Measurements from ENCODE around the gene DOCK2. TPM values are rescaled to one million over a fixed set of nuclear protein-coding genes. Genes with fewer than 3 reads are reported as not detected.

The DOCK2 gene
- total RNA-seq, 1 donor = 6.2 TPM

- TF ChIP-seq CTCF (IDR thresholded peaks at IDR 0.05; ENCODE audit: extremely low read depth, low read depth, low read length) = no peak
- H3K4me3 ChIP-seq (ENCODE audit: insufficient read depth, low read length) = no peak overlapping the region
- no peaks in the 10 kb centered on the region for H3K27me3 ChIP-seq (ENCODE audit: insufficient read depth, low read length)
- H4K20me1 ChIP-seq (ENCODE audit: insufficient read depth, low read length) = no peaks in the 10 kb centered on the region
- peak overlapping the region; percentile 27 for H2AFZ ChIP-seq (ENCODE audit: low read length)
- no peak overlapping the region for H3K27ac ChIP-seq (ENCODE audit: low read depth, low read length)
- no peak overlapping the region for H3K4me2 ChIP-seq (ENCODE audit: insufficient read depth, low read length)
- H3K9me3 ChIP-seq (ENCODE audit: low read depth, low read length) = no peaks in the 10 kb centered on the region
- H3K36me3 ChIP-seq (ENCODE audit: insufficient read depth, low read length) = no peaks in the 10 kb centered on the region
- peaks cover 34% of the 10 kb centered on the region for H3K4me1 ChIP-seq (ENCODE audit: insufficient read depth, low read length)
- no peaks in the 10 kb centered on the region for H3K79me2 ChIP-seq (ENCODE audit: insufficient read depth, low read length)
- DNase-seq (ENCODE audit: insufficient read length, low spot score, missing footprints) = peak; percentile 17
Observed at GRCh38 chr5:169694091-169694625, 57.1 kb downstream of the DOCK2 start.

GRCh38 chr5:169695025-169695625 lies 58.0 kb downstream of the DOCK2 start:
- H3K79me2 ChIP-seq (ENCODE audit: insufficient read depth, low read length) = no peaks in the 10 kb centered on the region
- H3K27me3 ChIP-seq (ENCODE audit: insufficient read depth, low read length) = no peaks in the 10 kb centered on the region
- no peak for DNase-seq (ENCODE audit: insufficient read length, low spot score, missing footprints)
- H3K4me3 ChIP-seq (ENCODE audit: insufficient read depth, low read length) = no peak overlapping the region
- no peak overlapping the region for H2AFZ ChIP-seq (ENCODE audit: low read length)
- peak overlapping the region; percentile 95 for H3K27ac ChIP-seq (ENCODE audit: low read depth, low read length)
- H3K36me3 ChIP-seq (ENCODE audit: insufficient read depth, low read length) = no peaks in the 10 kb centered on the region
- no peaks in the 10 kb centered on the region for H4K20me1 ChIP-seq (ENCODE audit: insufficient read depth, low read length)
- H3K9me3 ChIP-seq (ENCODE audit: low read depth, low read length) = no peaks in the 10 kb centered on the region
- TF ChIP-seq CTCF (IDR thresholded peaks at IDR 0.05; ENCODE audit: extremely low read depth, low read depth, low read length) = no peak
- peaks cover 34% of the 10 kb centered on the region for H3K4me1 ChIP-seq (ENCODE audit: insufficient read depth, low read length)
- peak overlapping the region; percentile 71 for H3K4me2 ChIP-seq (ENCODE audit: insufficient read depth, low read length)

GRCh38 chr5:169695919-169696490 lies 58.9 kb downstream of the DOCK2 start:
- peaks cover 34% of the 10 kb centered on the region for H3K4me1 ChIP-seq (ENCODE audit: insufficient read depth, low read length)
- peak overlapping the region; percentile 27 for H3K4me3 ChIP-seq (ENCODE audit: insufficient read depth, low read length)

More at GRCh38 chr5:169695919-169696490, 58.9 kb downstream of the DOCK2 start:
- Histone ChIP-seq H3K36me3 (ENCODE audit: insufficient read depth, low read length) (no peaks in the 10 kb centered on the region), H3K79me2 (ENCODE audit: insufficient read depth, low read length) (no peaks in the 10 kb centered on the region), H3K27ac (ENCODE audit: low read depth, low read length) (peak overlapping the region; percentile 95), H3K27me3 (ENCODE audit: insufficient read depth, low read length) (no peaks in the 10 kb centered on the region), H4K20me1 (ENCODE audit: insufficient read depth, low read length) (no peaks in the 10 kb centered on the region), H2AFZ (ENCODE audit: low read length) (no peak overlapping the region), H3K4me2 (ENCODE audit: insufficient read depth, low read length) (peak overlapping the region; percentile 71), H3K9me3 (ENCODE audit: low read depth, low read length) (no peaks in the 10 kb centered on the region)
- no peak for TF ChIP-seq CTCF (IDR thresholded peaks at IDR 0.05; ENCODE audit: extremely low read depth, low read depth, low read length)
- DNase-seq (ENCODE audit: insufficient read length, low spot score, missing footprints) = peak; percentile 87
